Brain microvascular endothelial cell (primary cell): Measurements from ENCODE around the gene STARD10.
A peak's percentile ranks its signal among the peaks of the same experiment; 100 is the strongest.

ENCODE experiments used
- DNase-seq: peaks from one replicate; pipeline ENCODE4 v3.0.0-alpha.2; 2020
- H3K27ac ChIP-seq: fragments of 250-450 bp; sonication (Bioruptor Pico); 2 replicates; pipeline ENCODE4 v1.5.1; 2020; ENCODE audit warnings: mild to moderate bottlenecking, moderate library complexity
- H3K27me3 ChIP-seq: fragments of 250-450 bp; sonication (Bioruptor Pico); replicated peaks from 2 replicates; pipeline ENCODE4 v1.5.1; 2020; ENCODE audit warnings: mild to moderate bottlenecking
- H3K36me3 ChIP-seq: fragments of 250-450 bp; sonication (Bioruptor Pico); replicated peaks from 2 replicates; pipeline ENCODE4 v1.5.1; 2020; ENCODE audit warnings: mild to moderate bottlenecking
- H3K4me3 ChIP-seq: 2 replicates; pipeline ENCODE4 v1.5.1; 2011; ENCODE audit warnings: low read depth, mild to moderate bottlenecking, control low read depth, low read length, moderate library complexity
- CTCF ChIP-seq: IDR thresholded peaks from 2 replicates; pipeline ENCODE4 v1.5.1; 2011; ENCODE audit warnings: low read depth, mild to moderate bottlenecking, moderate library complexity, low read length, control low read depth, inconsistent platforms; ENCODE audit errors: missing control alignments
- in situ Hi-C: cut with HindIII; loops from 2 replicates; pipeline ENCODE4 v1.10.0; 2017; ENCODE audit warnings: low sequenced_read_pairs, low pct_ligation_motif_present

Gene STARD10

GRCh38 chr11:72719551-72719950 is 74.3 kb downstream of the STARD10 start:
- Histone ChIP-seq H3K4me3 (no peak overlapping the region), H3K36me3 (peaks cover 2% of the 10 kb centered on the region), H3K27me3 (no peaks in the 10 kb centered on the region), H3K27ac (no peak overlapping the region)
- DNase-seq, result no peak
- in situ Hi-C loops, result no loop called here
- TF ChIP-seq CTCF, result no peak

GRCh38 chr11:72719144-72719543 is 74.7 kb downstream of the STARD10 start:
- no peak for TF ChIP-seq CTCF
- DNase-seq, result no peak
- Histone ChIP-seq H3K27ac (no peak overlapping the region), H3K27me3 (no peaks in the 10 kb centered on the region), H3K36me3 (peaks cover 2% of the 10 kb centered on the region), H3K4me3 (no peak overlapping the region)
- in situ Hi-C loops, result no loop called here

- Histone ChIP-seq H3K27me3 (no peaks in the 10 kb centered on the region), H3K36me3 (peaks cover 2% of the 10 kb centered on the region), H3K27ac (no peak overlapping the region), H3K4me3 (no peak overlapping the region)
- DNase-seq, result no peak
- no peak for TF ChIP-seq CTCF
- in situ Hi-C loops, result no loop called here
Observed at GRCh38 chr11:72718101-72718501, 75.7 kb downstream of the STARD10 start.

- in situ Hi-C loops, result no loop called here
- DNase-seq, result no peak
- Histone ChIP-seq H3K27me3 (no peaks in the 10 kb centered on the region), H3K27ac (no peak overlapping the region), H3K36me3 (peaks cover 3% of the 10 kb centered on the region), H3K4me3 (no peak overlapping the region)
- TF ChIP-seq CTCF, result no peak
Observed at GRCh38 chr11:72716788-72717435, 76.9 kb downstream of the STARD10 start.

- no peak for DNase-seq
- TF ChIP-seq CTCF, result no peak
- H3K27ac ChIP-seq, result no peak overlapping the region
- no peaks in the 10 kb centered on the region for H3K27me3 ChIP-seq
- H3K36me3 ChIP-seq, result peaks cover 6% of the 10 kb centered on the region
- in situ Hi-C loops, result no loop called here
- H3K4me3 ChIP-seq, result no peak overlapping the region
Observed at GRCh38 chr11:72716290-72716689, 77.6 kb downstream of the STARD10 start.

- H3K27me3 ChIP-seq, result no peaks in the 10 kb centered on the region
- no peak for DNase-seq
- in situ Hi-C loops, result no loop called here
- no peak for TF ChIP-seq CTCF
- H3K27ac ChIP-seq, result no peak overlapping the region
- H3K36me3 ChIP-seq, result peaks cover 31% of the 10 kb centered on the region
- peak overlapping the region; percentile 39 for H3K4me3 ChIP-seq
Observed at GRCh38 chr11:72712841-72713240, 81.0 kb downstream of the STARD10 start.
